Measurements from ENCODE around the gene TBC1D16. TPM values are rescaled to one million over a fixed set of nuclear protein-coding genes. Genes with fewer than 3 reads are reported as not detected.
A peak's percentile ranks its signal among the peaks of the same experiment; 100 is the strongest.

The TBC1D16 gene
- total RNA-seq, 1 experiment from 2014 or later: 96.1 TPM

DNA sequence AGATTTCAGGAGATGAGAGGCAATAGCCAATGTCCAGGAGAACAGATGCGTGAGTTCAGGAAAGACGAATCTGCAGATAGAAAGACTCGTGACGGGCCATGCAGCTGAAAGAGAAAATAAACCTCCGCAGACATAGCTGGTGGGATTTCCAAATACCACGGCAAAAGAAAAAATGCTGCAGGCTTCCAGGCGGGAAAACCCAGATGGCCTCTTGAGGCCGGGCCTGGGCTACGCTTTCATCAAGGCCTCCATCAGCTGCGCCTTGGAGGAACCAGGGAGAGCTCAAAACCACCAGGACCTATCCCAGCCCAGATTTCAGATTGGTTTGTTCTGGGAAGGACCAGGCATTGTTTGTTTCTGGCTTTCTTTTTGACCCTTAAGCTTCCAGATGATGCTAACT lies 17.4 kb upstream of the TBC1D16 start (continued):
- TF ChIP-seq, protein P1, sequence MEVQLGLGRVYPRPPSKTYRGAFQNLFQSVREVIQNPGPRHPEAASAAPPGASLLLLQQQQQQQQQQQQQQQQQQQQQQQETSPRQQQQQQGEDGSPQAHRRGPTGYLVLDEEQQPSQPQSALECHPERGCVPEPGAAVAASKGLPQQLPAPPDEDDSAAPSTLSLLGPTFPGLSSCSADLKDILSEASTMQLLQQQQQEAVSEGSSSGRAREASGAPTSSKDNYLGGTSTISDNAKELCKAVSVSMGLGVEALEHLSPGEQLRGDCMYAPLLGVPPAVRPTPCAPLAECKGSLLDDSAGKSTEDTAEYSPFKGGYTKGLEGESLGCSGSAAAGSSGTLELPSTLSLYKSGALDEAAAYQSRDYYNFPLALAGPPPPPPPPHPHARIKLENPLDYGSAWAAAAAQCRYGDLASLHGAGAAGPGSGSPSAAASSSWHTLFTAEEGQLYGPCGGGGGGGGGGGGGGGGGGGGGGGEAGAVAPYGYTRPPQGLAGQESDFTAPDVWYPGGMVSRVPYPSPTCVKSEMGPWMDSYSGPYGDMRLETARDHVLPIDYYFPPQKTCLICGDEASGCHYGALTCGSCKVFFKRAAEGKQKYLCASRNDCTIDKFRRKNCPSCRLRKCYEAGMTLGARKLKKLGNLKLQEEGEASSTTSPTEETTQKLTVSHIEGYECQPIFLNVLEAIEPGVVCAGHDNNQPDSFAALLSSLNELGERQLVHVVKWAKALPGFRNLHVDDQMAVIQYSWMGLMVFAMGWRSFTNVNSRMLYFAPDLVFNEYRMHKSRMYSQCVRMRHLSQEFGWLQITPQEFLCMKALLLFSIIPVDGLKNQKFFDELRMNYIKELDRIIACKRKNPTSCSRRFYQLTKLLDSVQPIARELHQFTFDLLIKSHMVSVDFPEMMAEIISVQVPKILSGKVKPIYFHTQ (CRISPR knock-in tag; IDR thresholded peaks at IDR 0.05): no peak
- TF ChIP-seq CREM (CRISPR knock-in tag; IDR thresholded peaks at IDR 0.05) (no peak), TP53 (CRISPR knock-in tag; IDR thresholded peaks at IDR 0.05) (no peak), ATF2 (CRISPR knock-in tag; IDR thresholded peaks at IDR 0.05; ENCODE audit: borderline replicate concordance, low read depth) (no peak), ZNF416 (CRISPR knock-in tag; IDR thresholded peaks at IDR 0.05) (no peak)

DNA sequence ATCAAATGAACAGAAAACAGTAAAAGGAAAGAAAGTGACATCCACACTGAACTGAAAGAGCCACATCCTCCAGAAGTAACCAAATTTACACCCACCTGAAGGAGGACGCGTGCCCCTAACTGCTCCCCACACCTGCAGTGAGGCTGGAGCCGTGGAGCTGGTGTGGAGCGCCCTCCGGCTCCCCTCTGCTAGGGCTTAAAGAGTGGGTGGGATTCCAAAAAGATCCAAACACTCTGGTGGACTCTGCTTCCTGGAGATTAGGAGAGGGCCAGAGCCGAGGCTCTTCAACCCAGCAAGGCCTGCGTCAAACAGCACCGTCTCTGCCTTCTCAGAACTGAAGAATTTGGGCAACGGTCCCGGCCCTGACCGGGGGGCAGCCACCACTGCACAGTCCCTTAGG lies 16.0 kb upstream of the TBC1D16 start:
- DNase-seq (ENCODE audit: low spot score) (no peak), ATAC-seq (no peak)
- Mint-ChIP-seq H3K4me3 (no peak overlapping the region), H3K36me3 (peaks cover 7% of the 10 kb centered on the region), H3K27ac (no peak overlapping the region), H3K4me1 (peaks cover 16% of the 10 kb centered on the region), H3K9me3 (no peaks in the 10 kb centered on the region), H3K27me3 (ENCODE audit: low read depth) (no peaks in the 10 kb centered on the region)
- TF ChIP-seq KAT7 (CRISPR knock-in tag; IDR thresholded peaks at IDR 0.05; ENCODE audit: borderline replicate concordance) (no peak), RORB (CRISPR knock-in tag; IDR thresholded peaks at IDR 0.05) (no peak), ZSCAN18 (CRISPR knock-in tag; IDR thresholded peaks at IDR 0.05) (no peak), SMAD4 (CRISPR knock-in tag; IDR thresholded peaks at IDR 0.05) (no peak), NFATC4 (CRISPR knock-in tag; IDR thresholded peaks at IDR 0.05) (no peak)
- TF ChIP-seq, protein P2, sequence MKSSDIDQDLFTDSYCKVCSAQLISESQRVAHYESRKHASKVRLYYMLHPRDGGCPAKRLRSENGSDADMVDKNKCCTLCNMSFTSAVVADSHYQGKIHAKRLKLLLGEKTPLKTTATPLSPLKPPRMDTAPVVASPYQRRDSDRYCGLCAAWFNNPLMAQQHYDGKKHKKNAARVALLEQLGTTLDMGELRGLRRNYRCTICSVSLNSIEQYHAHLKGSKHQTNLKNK (CRISPR knock-in tag; IDR thresholded peaks at IDR 0.05): no peak
- TF ChIP-seq, protein P3, sequence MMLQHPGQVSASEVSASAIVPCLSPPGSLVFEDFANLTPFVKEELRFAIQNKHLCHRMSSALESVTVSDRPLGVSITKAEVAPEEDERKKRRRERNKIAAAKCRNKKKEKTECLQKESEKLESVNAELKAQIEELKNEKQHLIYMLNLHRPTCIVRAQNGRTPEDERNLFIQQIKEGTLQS (CRISPR knock-in tag; conservative IDR thresholded peaks at IDR 0.05): no peak
- POLR2A ChIA-PET: no interaction called here
- CTCF ChIA-PET: no interaction called here

- Mint-ChIP-seq H3K27ac (peak overlapping the region; percentile 18; the same call in 1 of the 2 replicates), H3K36me3 (peaks cover 7% of the 10 kb centered on the region), H3K9me3 (no peaks in the 10 kb centered on the region), H3K27me3 (ENCODE audit: low read depth) (no peaks in the 10 kb centered on the region), H3K4me3 (no peak overlapping the region), H3K4me1 (peaks cover 16% of the 10 kb centered on the region)
- ChIA-PET POLR2A (no interaction called here), CTCF (interaction anchor here (1.0 kb wide), 1 partner anchor 32 kb away, joined by 3 read pairs; no protein-coding TSS in a partner anchor)
- ATAC-seq: no peak
- DNase-seq (ENCODE audit: low spot score): no peak
- TF ChIP-seq, protein P4, sequence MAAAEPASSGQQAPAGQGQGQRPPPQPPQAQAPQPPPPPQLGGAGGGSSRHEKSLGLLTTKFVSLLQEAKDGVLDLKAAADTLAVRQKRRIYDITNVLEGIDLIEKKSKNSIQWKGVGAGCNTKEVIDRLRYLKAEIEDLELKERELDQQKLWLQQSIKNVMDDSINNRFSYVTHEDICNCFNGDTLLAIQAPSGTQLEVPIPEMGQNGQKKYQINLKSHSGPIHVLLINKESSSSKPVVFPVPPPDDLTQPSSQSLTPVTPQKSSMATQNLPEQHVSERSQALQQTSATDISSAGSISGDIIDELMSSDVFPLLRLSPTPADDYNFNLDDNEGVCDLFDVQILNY (CRISPR knock-in tag; IDR thresholded peaks at IDR 0.05): no peak
- TF ChIP-seq TEAD1 (CRISPR knock-in tag; IDR thresholded peaks at IDR 0.05) (no peak), E2F4 (CRISPR knock-in tag; IDR thresholded peaks at IDR 0.05; ENCODE audit: borderline replicate concordance, low read depth) (no peak), SMAD3 (CRISPR knock-in tag; IDR thresholded peaks at IDR 0.05; ENCODE audit: borderline replicate concordance) (no peak), GRHL2 (CRISPR knock-in tag; IDR thresholded peaks at IDR 0.05; ENCODE audit: insufficient replicate concordance, severe bottlenecking) (no peak), MXD4 (CRISPR knock-in tag; IDR thresholded peaks at IDR 0.05; ENCODE audit: borderline replicate concordance) (no peak), E2F1 (CRISPR knock-in tag; IDR thresholded peaks at IDR 0.05) (no peak), ATF1 (CRISPR knock-in tag; IDR thresholded peaks at IDR 0.05) (no peak), ETV6 (CRISPR knock-in tag; IDR thresholded peaks at IDR 0.05) (no peak)
- TF ChIP-seq, protein P5, sequence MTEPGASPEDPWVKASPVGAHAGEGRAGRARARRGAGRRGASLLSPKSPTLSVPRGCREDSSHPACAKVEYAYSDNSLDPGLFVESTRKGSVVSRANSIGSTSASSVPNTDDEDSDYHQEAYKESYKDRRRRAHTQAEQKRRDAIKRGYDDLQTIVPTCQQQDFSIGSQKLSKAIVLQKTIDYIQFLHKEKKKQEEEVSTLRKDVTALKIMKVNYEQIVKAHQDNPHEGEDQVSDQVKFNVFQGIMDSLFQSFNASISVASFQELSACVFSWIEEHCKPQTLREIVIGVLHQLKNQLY (CRISPR knock-in tag; IDR thresholded peaks at IDR 0.05): no peak
- TF ChIP-seq, protein P6, sequence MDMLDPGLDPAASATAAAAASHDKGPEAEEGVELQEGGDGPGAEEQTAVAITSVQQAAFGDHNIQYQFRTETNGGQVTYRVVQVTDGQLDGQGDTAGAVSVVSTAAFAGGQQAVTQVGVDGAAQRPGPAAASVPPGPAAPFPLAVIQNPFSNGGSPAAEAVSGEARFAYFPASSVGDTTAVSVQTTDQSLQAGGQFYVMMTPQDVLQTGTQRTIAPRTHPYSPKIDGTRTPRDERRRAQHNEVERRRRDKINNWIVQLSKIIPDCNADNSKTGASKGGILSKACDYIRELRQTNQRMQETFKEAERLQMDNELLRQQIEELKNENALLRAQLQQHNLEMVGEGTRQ (CRISPR knock-in tag; IDR thresholded peaks at IDR 0.05): no peak
Observed at GRCh38 chr17:80050706-80051105, 15.0 kb upstream of the TBC1D16 start.
